ENCODE measurements around the gene CCDC88C.

CCDC88C gene

GRCh38 chr14:91377700-91378652 is 39.6 kb downstream of the CCDC88C start:
- peaks cover 50% of the 10 kb centered on the region for H3K36me3 Mint-ChIP-seq (ENCODE audit: insufficient read depth)
- DNase-seq (ENCODE audit: low spot score in 2 of 2) (no peak), ATAC-seq (replicated peaks; ENCODE audit: extremely low read depth, poor library complexity, severe bottlenecking) (peak; percentile 8)
- no peaks in the 10 kb centered on the region for H3K9me3 Mint-ChIP-seq
- peak overlapping the region; percentile 75 for H3K4me3 Mint-ChIP-seq
- no peaks in the 10 kb centered on the region for H3K27me3 Mint-ChIP-seq
- H3K4me1 Mint-ChIP-seq = peaks cover 99% of the 10 kb centered on the region
- peak overlapping the region; percentile 92 for H3K27ac Mint-ChIP-seq (ENCODE audit: low read depth)

GRCh38 chr14:91376547-91377477 is 40.8 kb downstream of the CCDC88C start:
- Mint-ChIP-seq H3K36me3 (ENCODE audit: insufficient read depth) (peaks cover 51% of the 10 kb centered on the region), H3K4me3 (peak overlapping the region; percentile 75), H3K9me3 (no peaks in the 10 kb centered on the region), H3K4me1 (peaks cover 99% of the 10 kb centered on the region), H3K27me3 (no peaks in the 10 kb centered on the region), H3K27ac (ENCODE audit: low read depth) (peak overlapping the region; percentile 92)
- DNase-seq (ENCODE audit: low spot score in 2 of 2) (no peak), ATAC-seq (replicated peaks; ENCODE audit: extremely low read depth, poor library complexity, severe bottlenecking) (peak; percentile 29)

- Mint-ChIP-seq H3K36me3 (ENCODE audit: insufficient read depth) (peaks cover 47% of the 10 kb centered on the region), H3K27me3 (no peaks in the 10 kb centered on the region), H3K27ac (ENCODE audit: low read depth) (peak overlapping the region; percentile 92), H3K4me3 (peak overlapping the region; percentile 75), H3K4me1 (peaks cover 98% of the 10 kb centered on the region), H3K9me3 (no peaks in the 10 kb centered on the region)
- ATAC-seq (replicated peaks; ENCODE audit: extremely low read depth, poor library complexity, severe bottlenecking) (no peak), DNase-seq (ENCODE audit: low spot score in 2 of 2) (no peak)
These were observed 41.7 kb downstream of the CCDC88C start for GRCh38 chr14:91375720-91376452.

- peak overlapping the region; percentile 92 for H3K27ac Mint-ChIP-seq (ENCODE audit: low read depth)
- DNase-seq (ENCODE audit: low spot score in 2 of 2) = no peak
- H3K36me3 Mint-ChIP-seq (ENCODE audit: insufficient read depth) = peaks cover 44% of the 10 kb centered on the region
These were observed 42.5 kb downstream of the CCDC88C start for GRCh38 chr14:91374879-91375702.

GRCh38 chr14:91374287-91374878 is 43.2 kb downstream of the CCDC88C start:
- H3K4me3 Mint-ChIP-seq = peak overlapping the region; percentile 75
- H3K36me3 Mint-ChIP-seq (ENCODE audit: insufficient read depth) = peaks cover 38% of the 10 kb centered on the region
- H3K27me3 Mint-ChIP-seq = no peaks in the 10 kb centered on the region
- no peaks in the 10 kb centered on the region for H3K9me3 Mint-ChIP-seq
- peak overlapping the region; percentile 92 for H3K27ac Mint-ChIP-seq (ENCODE audit: low read depth)
- no peak for DNase-seq (ENCODE audit: low spot score in 2 of 2)
- no peak for ATAC-seq (replicated peaks; ENCODE audit: extremely low read depth, poor library complexity, severe bottlenecking)
- H3K4me1 Mint-ChIP-seq = peaks cover 97% of the 10 kb centered on the region

More at GRCh38 chr14:91374879-91375702, 42.5 kb downstream of the CCDC88C start:
- H3K4me1 Mint-ChIP-seq = peaks cover 97% of the 10 kb centered on the region
- peak overlapping the region; percentile 75 for H3K4me3 Mint-ChIP-seq
- ATAC-seq (replicated peaks; ENCODE audit: extremely low read depth, poor library complexity, severe bottlenecking) = peak; percentile 41
- no peaks in the 10 kb centered on the region for H3K27me3 Mint-ChIP-seq
- H3K9me3 Mint-ChIP-seq = no peaks in the 10 kb centered on the region

GRCh38 chr14:91373591-91374254 is 43.9 kb downstream of the CCDC88C start:
- peaks cover 36% of the 10 kb centered on the region for H3K36me3 Mint-ChIP-seq (ENCODE audit: insufficient read depth)
- no peaks in the 10 kb centered on the region for H3K27me3 Mint-ChIP-seq
- peaks cover 97% of the 10 kb centered on the region for H3K4me1 Mint-ChIP-seq
- H3K9me3 Mint-ChIP-seq = no peaks in the 10 kb centered on the region
- peak overlapping the region; percentile 92 for H3K27ac Mint-ChIP-seq (ENCODE audit: low read depth)
- H3K4me3 Mint-ChIP-seq = peak overlapping the region; percentile 75
- DNase-seq (ENCODE audit: low spot score in 2 of 2) = peak in 1 of 2 donors; percentile 51
- ATAC-seq (replicated peaks; ENCODE audit: extremely low read depth, poor library complexity, severe bottlenecking) = peak; percentile 68

GRCh38 chr14:91372671-91373495 is 44.7 kb downstream of the CCDC88C start:
- no peaks in the 10 kb centered on the region for H3K9me3 Mint-ChIP-seq
- H3K27ac Mint-ChIP-seq (ENCODE audit: low read depth) = peak overlapping the region; percentile 92
- H3K27me3 Mint-ChIP-seq = no peaks in the 10 kb centered on the region
- H3K4me1 Mint-ChIP-seq = peaks cover 97% of the 10 kb centered on the region
- ATAC-seq (replicated peaks; ENCODE audit: extremely low read depth, poor library complexity, severe bottlenecking) (peak; percentile 50), DNase-seq (ENCODE audit: low spot score in 2 of 2) (peak in 1 of 2 donors; percentile 45)
- peak overlapping the region; percentile 75 for H3K4me3 Mint-ChIP-seq
- H3K36me3 Mint-ChIP-seq (ENCODE audit: insufficient read depth) = peaks cover 36% of the 10 kb centered on the region

- ATAC-seq (replicated peaks; ENCODE audit: extremely low read depth, poor library complexity, severe bottlenecking) (no peak), DNase-seq (ENCODE audit: low spot score in 2 of 2) (no peak)
- peaks cover 36% of the 10 kb centered on the region for H3K36me3 Mint-ChIP-seq (ENCODE audit: insufficient read depth)
- H3K4me1 Mint-ChIP-seq = peaks cover 97% of the 10 kb centered on the region
- peak overlapping the region; percentile 92 for H3K27ac Mint-ChIP-seq (ENCODE audit: low read depth)
- no peaks in the 10 kb centered on the region for H3K27me3 Mint-ChIP-seq
- no peaks in the 10 kb centered on the region for H3K9me3 Mint-ChIP-seq
- peak overlapping the region; percentile 75 for H3K4me3 Mint-ChIP-seq
These were observed 45.6 kb downstream of the CCDC88C start for GRCh38 chr14:91371990-91372375.

GRCh38 chr14:91371011-91371989 is 46.3 kb downstream of the CCDC88C start:
- no peak for ATAC-seq (replicated peaks; ENCODE audit: extremely low read depth, poor library complexity, severe bottlenecking)
- H3K9me3 Mint-ChIP-seq = no peaks in the 10 kb centered on the region
- H3K36me3 Mint-ChIP-seq (ENCODE audit: insufficient read depth) = peaks cover 35% of the 10 kb centered on the region
- H3K4me1 Mint-ChIP-seq = peaks cover 97% of the 10 kb centered on the region
- H3K27me3 Mint-ChIP-seq = no peaks in the 10 kb centered on the region
- peak overlapping the region; percentile 75 for H3K4me3 Mint-ChIP-seq
- no peak for DNase-seq (ENCODE audit: low spot score in 2 of 2)
- peak overlapping the region; percentile 92 for H3K27ac Mint-ChIP-seq (ENCODE audit: low read depth)
